A673 (cell line): Measurements from ENCODE around the gene CD79A.

Experiments used
- EZH2 ChIP-seq: fragments of 200-600 bp; sonication (generic); IDR thresholded peaks from 2 replicates; pipeline ENCODE4 v1.6.1; 2017; ENCODE audit warnings: borderline replicate concordance, low read depth, mild to moderate bottlenecking, mixed read lengths, antibody characterized with exemption, low read length; ENCODE audit not compliant: poor library complexity, severe bottlenecking
- TF ChIP-seq, protein P1 (sequence below): fragments of 300-800, 200-600 bp; sonication (generic); conservative IDR thresholded peaks from 2 replicates; pipeline ENCODE4 v1.5.1; 2017; ENCODE audit warnings: low read depth, mild to moderate bottlenecking, antibody characterized with exemption, low read length, moderate library complexity, mixed read lengths

DNA sequence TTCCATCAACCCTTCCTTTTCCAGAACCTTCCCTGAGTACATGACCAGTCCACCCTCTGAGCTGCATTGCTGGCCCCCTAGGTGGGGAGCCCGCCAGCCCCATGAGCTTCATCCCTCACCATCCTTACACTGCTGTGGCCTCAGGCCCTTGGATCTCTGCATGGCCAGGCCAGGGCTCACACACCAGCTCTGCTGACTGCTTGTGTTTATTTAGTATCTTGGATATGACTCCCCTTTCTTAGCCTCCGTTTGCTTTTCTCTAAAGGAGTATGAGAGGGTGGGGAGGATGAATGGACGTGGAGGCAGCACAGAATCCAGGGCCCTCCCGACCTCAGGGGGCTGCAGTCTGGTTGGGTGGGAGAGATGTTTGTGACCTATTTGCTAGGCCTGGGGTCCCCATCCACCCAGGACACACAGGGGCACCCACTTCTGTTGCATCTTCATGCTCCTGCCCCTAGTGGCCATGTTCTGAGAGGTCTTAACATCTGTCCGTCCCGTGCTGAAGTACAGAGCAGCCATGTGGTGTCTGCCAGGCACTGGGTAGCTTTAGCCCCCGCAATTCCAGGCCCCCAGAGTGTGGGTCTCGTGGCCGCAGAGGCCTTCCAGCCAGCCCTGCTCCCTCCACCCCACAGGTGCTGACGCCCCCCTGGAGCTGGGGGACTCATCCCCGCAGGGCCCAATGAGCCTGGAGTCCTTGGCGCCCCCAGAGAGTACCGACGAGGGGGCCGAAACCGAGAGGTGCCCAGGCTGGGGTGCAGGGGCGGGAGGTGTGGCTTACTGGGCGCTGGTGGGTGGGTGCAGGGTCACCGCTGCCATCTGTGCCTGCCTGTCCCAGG lies 18.9 kb downstream of the CD79A start:
- TF ChIP-seq, protein P1, sequence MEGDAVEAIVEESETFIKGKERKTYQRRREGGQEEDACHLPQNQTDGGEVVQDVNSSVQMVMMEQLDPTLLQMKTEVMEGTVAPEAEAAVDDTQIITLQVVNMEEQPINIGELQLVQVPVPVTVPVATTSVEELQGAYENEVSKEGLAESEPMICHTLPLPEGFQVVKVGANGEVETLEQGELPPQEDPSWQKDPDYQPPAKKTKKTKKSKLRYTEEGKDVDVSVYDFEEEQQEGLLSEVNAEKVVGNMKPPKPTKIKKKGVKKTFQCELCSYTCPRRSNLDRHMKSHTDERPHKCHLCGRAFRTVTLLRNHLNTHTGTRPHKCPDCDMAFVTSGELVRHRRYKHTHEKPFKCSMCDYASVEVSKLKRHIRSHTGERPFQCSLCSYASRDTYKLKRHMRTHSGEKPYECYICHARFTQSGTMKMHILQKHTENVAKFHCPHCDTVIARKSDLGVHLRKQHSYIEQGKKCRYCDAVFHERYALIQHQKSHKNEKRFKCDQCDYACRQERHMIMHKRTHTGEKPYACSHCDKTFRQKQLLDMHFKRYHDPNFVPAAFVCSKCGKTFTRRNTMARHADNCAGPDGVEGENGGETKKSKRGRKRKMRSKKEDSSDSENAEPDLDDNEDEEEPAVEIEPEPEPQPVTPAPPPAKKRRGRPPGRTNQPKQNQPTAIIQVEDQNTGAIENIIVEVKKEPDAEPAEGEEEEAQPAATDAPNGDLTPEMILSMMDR = peak; percentile 42; the same call in 1 of the 2 replicates
- TF ChIP-seq EZH2 = no peak
